HG03045 (cell line): Measurements from ENCODE around the gene CENPV.
A peak's percentile ranks its signal among the peaks of the same experiment; 100 is the strongest.
"Not testable (repeated sequence)": the region's sequence is repeated elsewhere in the genome, so short reads cannot be mapped to it uniquely, and the experiment has no call there.

Experiments used
- ATAC-seq: cut with Tn5 transposase; IDR thresholded peaks from one replicate; pipeline ENCODE4 v1.9.1; 2021; ENCODE audit warnings: mild to moderate bottlenecking, moderate library complexity; ENCODE audit not compliant: unreplicated experiment

Gene CENPV

GRCh38 chr17:16353317-16354174 is at the start of gene CENPV:
Gene CENPV, minus strand, starts transcription at chr17:16353469. Its CDS starts 33 bp downstream, at chr17:16353436.
- peak; percentile 58 for ATAC-seq

- ATAC-seq: peak; percentile 56
Measured at GRCh38 chr17:16398270-16399267, 45.3 kb upstream of the CENPV start.

- ATAC-seq: not testable (repeated sequence)
Measured at GRCh38 chr17:16396693-16397092, 43.4 kb upstream of the CENPV start.

GRCh38 chr17:16395887-16396286 is 42.6 kb upstream of the CENPV start:
- not testable (repeated sequence) for ATAC-seq

- not testable (repeated sequence) for ATAC-seq
Measured at GRCh38 chr17:16392491-16392890, 39.2 kb upstream of the CENPV start.

- ATAC-seq: no peak
Measured at GRCh38 chr17:16391451-16391850, 38.2 kb upstream of the CENPV start.

- not testable (repeated sequence) for ATAC-seq
Measured at GRCh38 chr17:16386126-16386507, 32.8 kb upstream of the CENPV start.

GRCh38 chr17:16384557-16384956 is 31.3 kb upstream of the CENPV start:
- ATAC-seq: no peak

- no peak for ATAC-seq
Measured at GRCh38 chr17:16383772-16384287, 30.6 kb upstream of the CENPV start.

- no peak for ATAC-seq
Measured at GRCh38 chr17:16383216-16383615, 29.9 kb upstream of the CENPV start.

GRCh38 chr17:16381496-16381820 is 28.2 kb upstream of the CENPV start:
- peak; percentile 15 for ATAC-seq

- peak; percentile 92 for ATAC-seq
Measured at GRCh38 chr17:16380640-16381495, 27.6 kb upstream of the CENPV start, which contains the start of gene UBB. Gene UBB, plus strand, starts transcription at chr17:16381091. Its CDS starts 817 bp downstream, at chr17:16381908.

GRCh38 chr17:16379654-16380053 is 26.4 kb upstream of the CENPV start:
- no peak for ATAC-seq

- ATAC-seq: no peak
Measured at GRCh38 chr17:16378636-16379282, 25.5 kb upstream of the CENPV start.

- no peak for ATAC-seq
Measured at GRCh38 chr17:16377941-16378341, 24.7 kb upstream of the CENPV start.

- ATAC-seq: no peak
Measured at GRCh38 chr17:16374146-16374938, 21.1 kb upstream of the CENPV start.

- ATAC-seq: no peak
Measured at GRCh38 chr17:16371742-16372141, 18.5 kb upstream of the CENPV start.

GRCh38 chr17:16364625-16365024 is 11.4 kb upstream of the CENPV start:
- no peak for ATAC-seq
